ENCODE results near the gene TFCP2L1. TPM values are rescaled to one million over a fixed set of nuclear protein-coding genes. Genes with fewer than 3 reads are reported as not detected.

Gene TFCP2L1
- total RNA-seq, 2 donors from 2014 or later = 1.1 to 3.4 TPM

GRCh38 chr2:121329786-121330185 lies 44.8 kb upstream of the TFCP2L1 start:
- Histone ChIP-seq H3K4me3 (no peak overlapping the region), H3K9me3 (no peaks in the 10 kb centered on the region), H3K4me1 (ENCODE audit: control insufficient read depth in 1 of 2, low read depth in 2 of 2) (no peaks in the 10 kb centered on the region), H3K36me3 (no peaks in the 10 kb centered on the region), H3K27me3 (replicated peaks; ENCODE audit: insufficient read depth) (no peaks in the 10 kb centered on the region), H3K27ac (no peak overlapping the region)
- ATAC-seq (ENCODE audit: insufficient number of reproducible peaks, low FRiP score, low read depth) (no peak), DNase-seq (ENCODE audit: low spot score) (no peak)
- TF ChIP-seq CTCF (IDR thresholded peaks at IDR 0.05) = no peak

DNA sequence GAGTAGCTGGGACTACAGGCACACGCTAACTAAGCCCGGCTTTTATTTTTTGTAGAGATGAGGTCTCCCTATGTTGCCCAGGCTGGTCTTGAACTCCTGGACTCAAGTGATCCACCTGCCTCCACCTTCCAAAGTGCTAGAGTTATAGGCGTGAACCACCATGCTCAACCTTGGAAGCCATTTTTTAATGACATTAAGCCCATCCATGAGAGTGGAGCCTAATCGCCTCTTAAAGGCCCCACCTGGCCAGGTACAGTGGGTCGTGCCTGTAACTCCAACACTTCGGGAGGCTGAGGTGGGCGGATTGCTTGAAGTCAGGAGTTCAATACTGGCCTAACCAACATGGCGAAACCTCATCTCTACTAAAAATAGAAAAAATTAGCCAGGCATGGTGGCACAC lies 41.6 kb upstream of the TFCP2L1 start:
- Histone ChIP-seq H3K9me3 (no peaks in the 10 kb centered on the region), H3K27me3 (replicated peaks; ENCODE audit: insufficient read depth) (no peaks in the 10 kb centered on the region), H3K36me3 (no peaks in the 10 kb centered on the region), H3K4me3 (no peak overlapping the region), H3K27ac (no peak overlapping the region), H3K4me1 (ENCODE audit: control insufficient read depth in 1 of 2, low read depth in 2 of 2) (no peaks in the 10 kb centered on the region)
- DNase-seq (ENCODE audit: low spot score) = no peak
- no peak for ATAC-seq (ENCODE audit: insufficient number of reproducible peaks, low FRiP score, low read depth)
- TF ChIP-seq CTCF (IDR thresholded peaks at IDR 0.05) = no peak

DNA sequence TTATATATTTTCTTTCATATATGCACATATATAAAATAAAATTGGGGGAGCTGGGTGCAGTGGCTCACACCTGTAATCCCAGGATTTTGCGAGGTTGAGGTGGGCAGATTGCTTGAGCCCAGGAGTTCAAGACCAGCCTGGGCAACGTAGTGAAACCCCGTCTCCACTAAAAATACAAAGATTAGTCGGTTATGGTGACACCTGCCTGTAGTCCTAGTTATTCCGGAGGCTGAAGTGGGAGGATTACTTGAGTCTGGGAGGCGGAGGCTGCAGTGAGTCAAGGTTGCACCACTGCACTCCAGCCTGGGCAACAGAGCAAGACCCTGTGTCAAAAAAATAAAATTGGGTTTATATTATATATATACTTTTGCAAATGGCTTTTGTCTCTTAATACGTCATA lies 39.6 kb upstream of the TFCP2L1 start:
- no peaks in the 10 kb centered on the region for H3K27me3 ChIP-seq (replicated peaks; ENCODE audit: insufficient read depth)
- no peaks in the 10 kb centered on the region for H3K9me3 ChIP-seq
- no peak for ATAC-seq (ENCODE audit: insufficient number of reproducible peaks, low FRiP score, low read depth)
- no peak for DNase-seq (ENCODE audit: low spot score)
- no peak overlapping the region for H3K4me3 ChIP-seq
- H3K4me1 ChIP-seq (ENCODE audit: control insufficient read depth in 1 of 2, low read depth in 2 of 2) = no peaks in the 10 kb centered on the region
- no peak for TF ChIP-seq CTCF (IDR thresholded peaks at IDR 0.05)
- no peaks in the 10 kb centered on the region for H3K36me3 ChIP-seq
- no peak overlapping the region for H3K27ac ChIP-seq

DNA sequence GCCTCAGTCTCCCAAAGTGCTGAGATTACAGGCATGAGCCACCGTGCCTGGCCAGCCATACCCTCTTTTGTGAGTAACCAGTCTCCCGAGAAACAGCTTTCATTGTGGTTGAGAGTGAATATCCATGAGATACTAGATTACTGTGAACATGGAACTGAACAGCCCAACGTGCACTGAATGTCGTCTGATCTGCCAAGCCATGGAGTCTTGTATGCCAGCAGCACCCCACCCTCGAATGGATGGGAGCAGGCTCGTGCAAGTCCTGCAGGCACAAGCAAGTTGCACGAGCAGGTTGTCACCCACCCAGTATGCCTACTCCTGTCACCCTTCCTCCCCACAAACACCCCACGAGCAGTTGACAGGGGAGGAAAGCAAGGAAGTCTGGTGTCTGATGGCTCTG lies 36.5 kb upstream of the TFCP2L1 start:
- Histone ChIP-seq H3K27me3 (replicated peaks; ENCODE audit: insufficient read depth) (no peaks in the 10 kb centered on the region), H3K4me1 (ENCODE audit: control insufficient read depth in 1 of 2, low read depth in 2 of 2) (no peaks in the 10 kb centered on the region), H3K36me3 (no peaks in the 10 kb centered on the region), H3K4me3 (no peak overlapping the region), H3K9me3 (no peaks in the 10 kb centered on the region), H3K27ac (no peak overlapping the region)
- ATAC-seq (ENCODE audit: insufficient number of reproducible peaks, low FRiP score, low read depth) (no peak), DNase-seq (ENCODE audit: low spot score) (no peak)
- no peak for TF ChIP-seq CTCF (IDR thresholded peaks at IDR 0.05)

DNA sequence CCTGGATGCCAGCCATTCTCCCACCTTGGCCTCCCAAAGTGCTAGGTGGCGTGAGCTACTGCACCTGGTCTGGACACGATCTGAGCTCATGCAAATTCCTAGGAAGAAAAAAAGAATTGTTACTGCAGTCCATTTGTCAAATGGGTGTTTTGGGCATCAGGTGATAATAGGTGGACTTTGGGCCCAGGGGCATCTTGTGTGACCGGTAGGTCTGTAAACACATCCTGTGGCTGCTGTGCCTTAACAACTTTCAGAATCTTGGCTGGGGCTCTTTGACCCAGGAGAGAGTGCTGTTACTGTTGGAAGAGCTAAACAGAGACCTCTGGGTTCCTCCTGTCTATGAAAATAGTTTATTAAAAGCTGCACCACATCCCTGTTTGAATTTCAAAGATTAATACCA lies 34.9 kb upstream of the TFCP2L1 start:
- no peak for DNase-seq (ENCODE audit: low spot score)
- no peaks in the 10 kb centered on the region for H3K27me3 ChIP-seq (replicated peaks; ENCODE audit: insufficient read depth)
- no peaks in the 10 kb centered on the region for H3K4me1 ChIP-seq (ENCODE audit: control insufficient read depth in 1 of 2, low read depth in 2 of 2)
- H3K4me3 ChIP-seq = no peak overlapping the region
- no peaks in the 10 kb centered on the region for H3K9me3 ChIP-seq
- no peaks in the 10 kb centered on the region for H3K36me3 ChIP-seq
- ATAC-seq (ENCODE audit: insufficient number of reproducible peaks, low FRiP score, low read depth) = no peak
- no peak for TF ChIP-seq CTCF (IDR thresholded peaks at IDR 0.05)
- no peak overlapping the region for H3K27ac ChIP-seq

Data from thoracic aorta (tissue), 2 donors.